NCI-H1105 (cell line): ENCODE results near the gene SESN1.
A peak's percentile ranks its signal among the peaks of the same experiment; 100 is the strongest.
"Not testable (repeated sequence)": the region's sequence is repeated elsewhere in the genome, so short reads cannot be mapped to it uniquely, and the experiment has no call there.

Experiments used
- DNase-seq: peaks from one replicate; lab custom pipeline; 2025; lab: John Stamatoyannopoulos, UW

Gene SESN1

DNA sequence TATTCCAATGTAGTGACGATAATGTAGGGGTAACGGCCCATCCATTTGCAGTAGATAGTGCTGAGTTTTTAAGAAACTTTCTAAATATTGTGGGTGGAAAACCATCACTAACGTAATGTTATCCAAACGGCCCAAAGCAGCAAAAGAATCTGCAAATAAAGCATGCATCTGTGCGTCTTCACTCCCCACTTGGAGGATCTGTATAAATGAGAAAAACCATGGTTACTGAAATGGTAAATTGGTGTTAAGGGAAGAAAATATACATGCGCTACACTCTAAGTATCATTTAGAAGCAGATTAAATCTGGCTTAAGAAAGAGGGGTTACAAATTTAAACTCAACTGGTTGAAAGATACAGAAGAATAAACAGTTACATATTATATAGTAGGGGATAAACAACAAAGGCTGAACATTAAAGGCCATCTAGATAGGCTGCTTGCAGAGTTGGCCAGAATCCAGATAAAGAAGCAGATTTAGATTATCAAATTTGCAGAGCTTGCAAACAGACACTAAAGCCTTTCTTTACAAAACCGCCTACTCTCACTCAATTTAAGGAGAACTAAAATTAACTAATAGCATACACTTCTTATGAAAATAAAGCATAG, 93.3 kb downstream of the SESN1 start:
- DNase-seq, result peak; percentile 16

DNA sequence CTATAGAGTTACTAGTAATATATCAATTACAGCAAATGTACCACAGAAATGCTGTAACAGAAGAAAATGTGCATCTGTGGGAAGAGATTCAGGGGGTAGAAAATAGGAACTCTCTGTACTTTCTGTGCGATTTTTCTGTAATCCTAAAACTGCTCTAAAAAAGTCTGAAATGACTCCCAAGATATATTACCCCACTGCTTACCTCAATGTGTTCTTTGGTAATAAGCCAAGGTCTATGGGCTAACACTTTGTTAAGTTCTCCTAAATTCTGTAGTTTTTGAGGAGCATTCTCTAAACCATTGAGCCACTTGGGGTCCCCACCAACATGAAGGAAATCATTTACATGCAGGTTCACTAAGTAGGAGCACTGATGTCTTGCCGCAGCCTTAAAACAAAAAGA, 94.4 kb downstream of the SESN1 start:
- no peak for DNase-seq

GRCh38 chr6:108999428-108999827, 95.2 kb downstream of the SESN1 start:
- no peak for DNase-seq

DNA sequence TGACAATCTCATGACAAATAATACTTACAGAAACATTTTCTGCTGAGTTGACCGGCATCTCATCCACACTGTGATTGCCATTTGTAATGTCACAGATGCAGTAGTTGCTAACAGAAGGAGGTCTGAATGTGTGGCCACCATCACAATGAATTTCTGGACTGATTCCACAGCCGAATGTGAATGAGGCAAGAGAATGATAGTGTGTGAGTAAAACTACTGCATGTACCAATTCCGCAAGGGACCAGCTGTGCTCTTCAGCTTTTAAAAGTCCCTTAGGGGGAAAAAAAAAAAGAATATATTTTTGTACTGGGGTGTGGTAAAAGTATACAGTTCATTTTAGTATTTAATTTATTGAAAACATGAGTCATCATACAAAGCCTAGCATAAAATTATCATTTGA, 96.2 kb downstream of the SESN1 start:
- no peak for DNase-seq

DNA sequence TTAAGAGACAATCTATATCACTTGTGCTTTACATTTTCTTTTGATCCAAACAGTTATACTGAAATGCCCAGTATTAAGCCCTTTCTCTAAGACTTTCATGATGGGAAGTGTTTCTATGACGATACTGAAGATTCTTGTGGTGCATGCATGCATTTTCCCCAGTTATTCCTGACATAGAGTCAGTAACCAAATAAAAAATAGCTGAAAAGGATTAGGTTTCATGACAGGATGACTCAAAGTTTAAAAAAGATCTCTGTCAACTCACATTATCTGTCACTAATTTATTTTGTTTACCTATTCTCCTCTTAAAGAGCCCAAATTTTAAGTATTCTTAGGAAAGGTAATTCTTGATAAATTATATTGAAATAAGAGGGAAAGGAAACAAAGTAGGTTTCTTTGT, 98.4 kb downstream of the SESN1 start:
- no peak for DNase-seq

DNA sequence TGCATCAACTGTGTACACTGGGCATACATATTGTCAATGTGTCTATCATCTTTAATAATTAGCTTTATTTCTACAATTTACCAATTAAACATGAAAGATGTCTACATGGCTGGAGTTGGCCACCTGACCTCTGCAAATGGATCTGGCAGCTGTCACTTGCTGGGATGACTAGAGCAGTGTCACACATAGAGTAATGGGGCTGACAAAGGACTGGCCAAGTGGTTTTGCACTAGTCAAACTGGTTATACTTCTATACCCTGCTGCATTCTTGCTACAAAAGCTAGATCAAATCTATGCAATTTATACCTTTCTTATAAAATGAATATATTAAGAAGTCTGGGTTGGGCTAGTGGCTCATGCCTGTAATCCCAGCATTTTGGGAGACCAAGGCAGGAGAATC, 99.3 kb downstream of the SESN1 start:
- no peak for DNase-seq

GRCh38 chr6:108993876-108994275, 100.8 kb downstream of the SESN1 start:
- no peak for DNase-seq

GRCh38 chr6:108989700-108990099, 104.9 kb downstream of the SESN1 start:
- DNase-seq, result no peak

DNA sequence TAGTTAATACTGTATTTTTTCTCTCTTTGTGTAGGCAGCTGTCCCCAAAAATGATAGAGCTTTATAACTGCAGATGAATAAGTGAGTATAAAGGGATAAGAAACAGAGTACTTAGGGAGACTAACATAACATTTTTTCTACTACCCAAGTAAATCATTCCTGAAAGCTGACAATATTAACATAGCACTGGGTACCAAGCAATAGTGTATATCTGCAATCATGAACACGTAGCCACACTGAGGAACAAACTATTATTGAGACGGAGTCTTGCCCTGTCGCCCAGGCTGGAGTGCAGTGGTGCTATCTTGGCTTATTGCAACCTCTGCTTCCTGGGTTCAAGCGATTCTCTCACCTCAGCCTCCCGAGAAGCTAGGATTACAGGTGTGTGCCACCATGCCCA, 105.9 kb downstream of the SESN1 start:
- no peak for DNase-seq

DNA sequence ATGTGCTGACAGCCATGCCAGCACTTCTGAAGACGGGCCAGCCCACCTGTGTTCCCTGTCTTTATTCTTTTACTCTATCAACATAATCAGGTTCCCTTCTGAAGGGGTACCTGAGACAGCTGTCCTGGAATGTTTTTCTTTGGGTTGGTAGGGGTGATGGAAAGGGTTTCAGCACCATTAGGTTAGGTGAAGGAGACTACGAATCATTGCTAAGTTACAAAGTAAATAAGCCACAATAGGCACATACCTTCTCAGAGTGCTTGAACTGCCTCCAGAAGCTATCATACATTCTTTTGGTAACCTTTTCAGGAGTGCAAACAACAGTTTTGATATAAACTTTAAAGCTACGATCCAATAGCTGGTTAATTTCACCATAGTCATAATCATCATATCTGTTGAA, 106.3 kb downstream of the SESN1 start:
- no peak for DNase-seq

DNA sequence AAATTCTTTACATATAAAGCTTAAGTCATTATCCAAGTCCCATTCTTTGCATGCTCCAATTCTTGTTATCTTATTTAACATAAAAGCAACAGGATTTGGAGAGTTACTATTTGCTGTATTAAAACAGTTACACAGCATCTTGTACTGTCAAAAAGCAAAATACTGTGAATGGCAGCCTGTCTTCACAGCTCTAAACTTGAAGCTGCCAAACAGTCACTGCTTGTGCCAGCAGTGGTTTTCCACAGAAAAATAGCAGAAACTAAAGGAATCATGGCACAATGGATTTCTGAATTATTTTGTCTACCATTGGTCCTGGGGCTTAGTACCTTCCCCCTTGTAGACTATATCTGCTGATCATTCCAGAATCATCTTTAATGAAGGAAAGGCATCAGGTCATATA, 107.5 kb downstream of the SESN1 start:
- DNase-seq, result no peak

GRCh38 chr6:108985301-108985700, 109.3 kb downstream of the SESN1 start:
- no peak for DNase-seq

DNA sequence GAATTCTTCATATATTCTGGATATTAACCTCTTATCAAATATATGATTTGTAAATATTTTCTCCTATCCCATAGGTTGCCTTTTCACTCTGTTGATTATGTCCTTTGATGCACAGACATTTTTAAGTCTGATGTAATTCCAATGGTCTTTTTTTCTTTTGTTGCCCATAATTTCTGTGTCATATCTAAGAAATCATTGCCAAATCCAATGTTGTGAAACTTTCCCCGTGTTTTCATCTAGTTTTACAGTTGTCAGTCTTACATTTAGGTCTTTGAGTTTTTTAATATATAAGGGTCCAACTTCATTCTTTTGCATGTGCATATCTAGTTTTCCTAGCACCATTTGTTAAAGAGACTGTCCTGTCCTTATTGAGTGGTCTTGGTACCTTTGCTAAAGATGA, 111.5 kb downstream of the SESN1 start:
- no peak for DNase-seq

DNA sequence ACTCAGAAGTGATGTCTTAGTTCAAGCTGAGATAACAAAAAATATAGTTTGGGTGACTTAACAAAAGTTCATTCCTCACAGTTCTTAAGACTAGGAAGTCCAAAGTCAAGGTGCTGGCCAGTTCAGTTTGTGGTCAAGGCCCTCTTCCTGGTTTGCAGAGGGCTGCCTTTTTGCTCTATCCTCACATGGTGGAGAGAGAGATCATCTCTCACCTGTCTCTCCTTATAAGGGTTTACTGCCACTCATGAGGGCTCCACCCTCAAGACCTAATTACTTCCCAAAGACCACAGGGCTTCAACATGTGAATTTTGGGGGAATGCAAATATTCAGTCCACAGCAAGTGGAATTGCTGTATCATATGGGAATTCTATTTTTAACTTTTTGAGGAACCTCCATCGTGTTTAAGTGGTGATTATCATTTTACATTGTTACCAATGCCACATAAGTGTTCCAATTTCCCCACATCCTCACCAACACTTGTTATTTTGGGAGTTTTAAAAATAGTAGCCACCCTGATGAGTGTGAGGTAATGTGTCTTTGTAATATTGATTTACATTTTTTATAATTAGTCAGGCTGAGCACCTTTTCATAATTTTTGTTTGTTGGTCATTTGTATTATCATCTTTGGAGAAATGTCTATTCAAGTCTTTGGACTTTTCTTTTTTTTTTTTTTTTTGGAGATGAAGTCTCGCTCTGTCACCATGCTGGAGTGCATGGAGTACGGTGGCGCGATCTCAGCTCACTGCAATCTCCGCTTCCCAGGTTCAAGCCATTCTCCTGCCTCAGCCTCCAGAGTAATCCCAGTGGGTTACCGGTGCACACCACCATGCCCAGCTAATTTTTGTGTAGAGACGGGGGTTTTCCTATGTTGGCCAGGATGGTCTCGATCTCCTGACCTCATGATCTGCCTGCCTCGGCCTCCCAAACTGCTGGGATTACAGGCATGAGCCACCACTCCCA, 112.2 kb downstream of the SESN1 start:
- no peak for DNase-seq

GRCh38 chr6:108978638-108979037, 116.0 kb downstream of the SESN1 start:
- not testable (repeated sequence) for DNase-seq

GRCh38 chr6:108974201-108974600, 120.4 kb downstream of the SESN1 start:
- no peak for DNase-seq

GRCh38 chr6:108969776-108970175, 124.9 kb downstream of the SESN1 start:
- no peak for DNase-seq

DNA sequence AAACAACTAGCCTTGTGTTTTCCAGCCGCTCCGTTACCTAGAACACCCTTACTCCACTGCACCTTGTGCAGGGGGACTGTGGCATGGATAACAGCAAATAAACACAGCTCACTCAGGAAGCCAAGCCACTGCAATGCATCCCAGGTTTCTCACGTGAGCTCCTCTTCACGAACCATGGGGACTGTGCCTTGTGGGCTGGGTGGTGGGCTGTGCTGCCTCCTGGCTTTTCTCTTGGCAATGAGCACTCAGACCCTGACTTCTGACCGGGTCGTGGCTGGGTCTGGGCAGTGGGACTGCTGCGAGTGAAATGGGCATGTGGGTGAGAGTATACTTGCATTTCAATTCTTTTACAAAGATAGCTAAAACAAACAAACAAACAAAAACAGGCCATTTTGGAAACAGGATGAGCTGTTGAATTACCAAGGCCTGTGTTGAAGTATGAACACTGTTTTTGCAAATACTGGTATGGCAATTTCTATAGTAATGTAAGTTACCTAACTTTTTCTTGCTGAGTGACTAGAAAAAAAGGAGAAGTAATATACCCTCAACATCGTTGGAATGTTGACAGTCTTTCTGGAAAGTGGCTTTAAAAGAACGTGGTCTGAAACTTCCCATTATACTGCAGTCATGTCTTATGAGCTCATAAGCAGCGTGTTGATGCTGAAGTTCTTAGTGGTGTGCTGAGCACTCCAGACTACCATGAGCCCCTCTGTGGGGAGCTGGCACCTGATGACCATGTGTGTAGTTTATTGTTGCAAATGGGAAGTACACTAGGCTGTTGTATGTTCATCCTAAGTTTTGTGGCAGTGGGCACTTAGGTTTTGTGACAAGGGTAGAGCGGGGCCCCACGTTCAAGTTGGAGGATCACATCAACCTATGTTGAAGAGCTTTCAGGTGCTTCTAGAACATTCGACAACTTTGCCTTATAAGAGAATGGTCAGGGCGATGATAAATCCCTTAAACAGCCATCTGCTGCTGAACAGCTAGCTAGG, 126.0 kb downstream of the SESN1 start:
- DNase-seq, result no peak

DNA sequence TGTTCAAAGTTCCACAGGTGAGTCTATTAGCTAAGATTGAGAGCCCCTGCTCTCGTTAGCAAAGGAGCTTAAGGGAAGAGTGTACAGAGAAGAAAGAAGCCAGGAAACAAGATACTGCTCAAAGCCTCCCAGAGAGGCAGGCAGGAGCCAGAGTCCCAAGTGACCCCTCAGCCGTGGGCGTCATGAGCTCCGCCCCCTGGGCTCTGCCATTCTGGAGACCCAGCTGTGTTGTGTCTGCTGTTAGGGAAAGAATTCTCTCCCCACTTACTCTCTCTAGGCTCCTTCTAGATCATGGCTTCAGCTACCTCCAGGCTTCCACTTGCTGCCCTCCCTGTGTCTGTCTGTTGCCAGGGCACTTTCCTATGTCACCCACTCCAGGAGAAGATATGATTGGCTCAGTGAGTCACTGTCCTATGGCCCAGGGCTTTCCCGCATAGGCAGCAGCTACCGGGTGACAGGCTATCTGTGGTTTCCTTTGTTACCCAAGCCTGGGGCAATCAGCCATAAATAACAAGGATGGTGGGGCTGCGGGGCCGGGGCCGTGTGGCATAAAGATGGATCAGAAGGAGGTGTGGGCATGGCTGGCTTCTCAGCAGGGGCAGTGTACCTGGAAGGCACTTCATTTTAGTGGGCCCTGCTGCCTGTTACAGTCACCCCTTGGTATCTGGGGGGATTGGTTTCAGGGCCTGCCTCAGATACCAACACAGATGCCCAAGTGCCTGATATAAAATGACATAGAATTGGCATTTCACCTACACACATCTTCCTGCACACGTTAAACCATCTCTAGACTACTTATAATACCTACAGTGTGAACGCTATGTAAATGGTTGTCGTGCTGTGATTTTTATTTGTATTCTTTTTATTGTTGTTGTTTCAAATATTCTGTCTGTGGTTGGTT, 127.5 kb downstream of the SESN1 start:
- no peak for DNase-seq

DNA sequence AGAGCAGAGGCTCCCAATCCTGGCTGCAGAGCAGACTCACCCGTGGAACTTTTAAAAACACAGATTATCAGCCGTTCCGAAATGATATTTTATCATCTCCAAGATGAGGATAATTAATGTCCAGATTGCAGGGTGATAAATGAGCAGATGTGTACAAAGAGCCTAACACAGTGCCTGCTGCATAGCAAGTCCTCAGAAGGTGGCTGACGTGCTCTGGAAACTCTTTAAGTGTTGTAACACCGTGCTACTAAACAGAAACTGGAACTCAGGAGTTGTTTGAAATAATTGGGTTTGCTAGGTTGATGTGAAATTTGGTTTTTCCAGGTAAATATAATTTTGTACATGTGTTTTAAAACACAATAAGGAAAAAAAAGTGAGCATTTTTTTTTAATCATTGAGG, 128.4 kb downstream of the SESN1 start:
- DNase-seq, result no peak

GRCh38 chr6:108961985-108962384, 132.7 kb downstream of the SESN1 start:
- DNase-seq, result no peak
